Activated naive CD4-positive, alpha-beta T cell treated with anti-CD3 and anti-CD28 coated beads, Interleukin-2, amount 10 ng/mL, durations not matched to agents 7 days and 5 days (primary cell): ENCODE results near the gene OR1J2.

Source experiments
- CTCF ChIA-PET: fragments of 350-600 bp; sonication (Branson Sonifier 250); formaldehyde crosslinking; loops from one replicate; lab custom pipeline; 2021; ENCODE audit warnings: antibody characterized with exemption; lab: Charles Lee
- DNase-seq: peaks from one replicate; pipeline ENCODE4 v3.0.0-alpha.2; 2020
- H3K27ac Mint-ChIP-seq: one replicate; pipeline ENCODE4 v1.8.0; 2021; ENCODE audit warnings: mild to moderate bottlenecking, moderate library complexity, mixed read lengths
- H3K27me3 Mint-ChIP-seq: one replicate; pipeline ENCODE4 v1.8.0; 2021; ENCODE audit warnings: mild to moderate bottlenecking, mixed read lengths
- H3K36me3 Mint-ChIP-seq: one replicate; pipeline ENCODE4 v1.8.0; 2021; ENCODE audit warnings: mixed read lengths
- H3K4me1 Mint-ChIP-seq: one replicate; pipeline ENCODE4 v1.8.0; 2021; ENCODE audit warnings: mixed read lengths
- H3K4me3 Mint-ChIP-seq: one replicate; pipeline ENCODE4 v1.8.0; 2021; ENCODE audit warnings: mild to moderate bottlenecking, moderate library complexity, mixed read lengths
- H3K9me3 Mint-ChIP-seq: one replicate; pipeline ENCODE4 v1.8.0; 2021; ENCODE audit warnings: mixed read lengths

The OR1J2 gene, protein sequence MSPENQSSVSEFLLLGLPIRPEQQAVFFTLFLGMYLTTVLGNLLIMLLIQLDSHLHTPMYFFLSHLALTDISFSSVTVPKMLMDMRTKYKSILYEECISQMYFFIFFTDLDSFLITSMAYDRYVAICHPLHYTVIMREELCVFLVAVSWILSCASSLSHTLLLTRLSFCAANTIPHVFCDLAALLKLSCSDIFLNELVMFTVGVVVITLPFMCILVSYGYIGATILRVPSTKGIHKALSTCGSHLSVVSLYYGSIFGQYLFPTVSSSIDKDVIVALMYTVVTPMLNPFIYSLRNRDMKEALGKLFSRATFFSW

DNA sequence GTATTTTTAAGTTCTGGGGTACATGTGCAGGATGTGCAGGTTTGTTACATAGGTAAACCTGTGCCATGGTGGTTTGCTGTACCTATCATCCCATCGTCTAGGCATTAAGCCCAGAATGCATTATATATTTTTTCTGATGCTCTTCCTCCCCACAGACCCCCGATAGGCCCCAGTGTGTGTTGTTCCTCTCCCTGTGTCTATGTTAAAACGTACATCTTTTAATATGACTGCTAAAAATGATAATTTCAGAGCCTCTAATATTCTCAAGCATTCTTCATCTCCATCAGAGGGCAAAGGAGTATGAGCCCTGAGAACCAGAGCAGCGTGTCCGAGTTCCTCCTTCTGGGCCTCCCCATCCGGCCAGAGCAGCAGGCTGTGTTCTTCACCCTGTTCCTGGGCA, at the start of gene OR1J2:
TSS of gene OR1J2 (plus strand) at position 301 of the 400 bp plus-strand sequence. CDS start at position 301, 0 bp downstream.
- no peak within 1 kb of the TSS for H3K4me3 Mint-ChIP-seq
- DNase-seq, result no peak
- H3K27ac Mint-ChIP-seq, result no peak within 1 kb of the TSS
- peaks cover 11% of the 10 kb centered on the region for H3K27me3 Mint-ChIP-seq
- no peaks in the 10 kb centered on the region for H3K4me1 Mint-ChIP-seq
- H3K9me3 Mint-ChIP-seq, result no peaks in the 10 kb centered on the region
- CTCF ChIA-PET, result no interaction called here
- no peaks in the 10 kb centered on the region for H3K36me3 Mint-ChIP-seq

DNA sequence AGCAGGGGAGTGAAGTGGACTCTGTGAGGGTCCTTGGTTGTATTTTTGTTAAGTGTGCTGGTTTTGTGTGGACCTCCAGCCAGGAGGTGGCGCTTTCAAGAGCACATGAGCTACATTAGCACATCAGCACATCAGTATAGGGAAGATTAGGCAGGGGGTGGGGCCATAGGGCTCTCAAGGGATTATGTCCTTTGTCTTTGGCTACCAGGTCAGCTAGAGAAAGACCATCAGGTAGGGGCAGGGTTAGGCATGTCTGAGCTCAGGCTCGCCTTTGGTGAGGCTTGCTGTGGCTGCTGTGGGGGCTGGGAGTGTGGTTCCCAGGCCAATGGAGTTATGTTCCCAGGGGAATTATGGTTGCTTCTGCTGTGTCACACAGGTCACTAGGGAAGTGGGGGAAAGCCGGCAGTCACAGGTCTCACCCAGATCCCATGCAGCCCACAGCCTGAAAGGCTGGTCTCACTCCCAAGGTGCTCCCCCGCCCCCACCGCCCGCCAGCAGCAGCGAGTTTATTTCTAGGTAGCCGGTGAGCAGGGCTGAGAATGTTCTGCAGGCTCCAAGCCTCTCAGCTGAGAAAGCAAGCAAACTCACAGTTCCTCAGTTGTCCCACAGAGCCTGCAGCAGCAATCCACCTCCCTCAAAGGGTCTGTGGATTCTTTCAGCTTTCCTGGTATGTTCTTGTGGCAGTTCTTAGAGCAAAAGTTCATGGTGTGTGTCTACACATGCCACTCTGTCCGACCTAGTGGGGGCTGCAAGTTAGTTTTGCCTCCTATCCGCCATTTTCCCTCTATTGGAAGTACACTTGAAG, 46.6 kb upstream of the OR1J2 start:
- peak; percentile 41 for DNase-seq
- peaks cover 48% of the 10 kb centered on the region for H3K27me3 Mint-ChIP-seq
- H3K4me1 Mint-ChIP-seq, result peaks cover 19% of the 10 kb centered on the region
- H3K36me3 Mint-ChIP-seq, result no peaks in the 10 kb centered on the region
- H3K4me3 Mint-ChIP-seq, result peak overlapping the region; percentile 78
- CTCF ChIA-PET, result interaction anchor here (0.6 to 5.1 kb wide), 13 partner anchors 8 to 449 kb away, joined by 3 to 51 read pairs (median 4); partner anchors contain the start of gene ZBTB6
- peaks cover 2% of the 10 kb centered on the region for H3K9me3 Mint-ChIP-seq
- peak overlapping the region; percentile 90 for H3K27ac Mint-ChIP-seq

DNA sequence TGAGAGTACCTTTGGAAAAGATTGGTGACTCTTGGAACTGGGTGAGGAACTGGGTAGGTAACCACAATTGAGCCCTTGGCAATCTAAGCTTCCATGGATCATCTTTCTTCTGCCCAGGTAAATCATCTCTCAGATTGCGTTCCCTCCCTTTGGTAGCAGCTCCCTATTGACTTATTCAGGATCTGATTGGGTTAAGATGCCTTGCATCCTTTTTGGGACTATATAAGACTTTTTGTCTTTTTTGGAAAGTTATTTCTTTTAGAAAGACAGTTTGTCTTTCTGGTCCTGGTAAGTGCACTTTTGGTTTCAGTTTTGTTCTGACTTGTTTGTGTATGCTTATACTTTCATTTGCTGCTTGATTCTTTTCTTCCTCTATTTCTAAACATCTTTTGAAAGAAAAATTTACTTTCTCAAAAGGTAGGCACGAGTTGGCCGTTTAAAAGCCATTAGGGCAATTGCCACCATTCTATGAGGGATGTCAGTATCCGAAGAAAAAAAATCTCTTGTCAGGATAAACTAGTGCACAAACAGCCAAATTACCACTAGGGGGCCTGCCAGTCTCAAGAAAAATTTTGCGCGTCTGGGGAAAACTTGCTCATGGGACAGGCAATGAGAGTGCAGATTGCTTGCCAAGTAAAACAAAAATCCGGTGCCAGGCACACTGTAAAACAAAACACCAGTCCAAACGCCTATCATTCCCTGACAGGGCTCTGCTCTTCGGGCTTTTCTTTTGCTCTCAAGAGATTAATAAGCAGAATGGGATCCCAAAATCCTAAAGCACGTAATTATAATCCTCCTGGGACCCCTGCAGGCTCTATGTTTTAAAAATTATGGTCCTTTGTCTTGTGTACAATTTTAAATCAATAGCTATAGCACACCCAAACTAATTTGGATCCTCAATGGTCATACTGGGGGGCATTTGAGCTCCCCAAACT, 45.7 kb upstream of the OR1J2 start:
- Mint-ChIP-seq H3K36me3 (no peaks in the 10 kb centered on the region), H3K27ac (peak overlapping the region; percentile 90), H3K27me3 (peaks cover 51% of the 10 kb centered on the region), H3K4me1 (peaks cover 19% of the 10 kb centered on the region), H3K4me3 (peak overlapping the region; percentile 78), H3K9me3 (peaks cover 2% of the 10 kb centered on the region)
- CTCF ChIA-PET, result interaction anchor here (0.8 to 5.1 kb wide), 12 partner anchors 9 to 885 kb away, joined by 3 to 51 read pairs (median 7); partner anchors contain the start of gene ZBTB6
- DNase-seq, result peak; percentile 75

DNA sequence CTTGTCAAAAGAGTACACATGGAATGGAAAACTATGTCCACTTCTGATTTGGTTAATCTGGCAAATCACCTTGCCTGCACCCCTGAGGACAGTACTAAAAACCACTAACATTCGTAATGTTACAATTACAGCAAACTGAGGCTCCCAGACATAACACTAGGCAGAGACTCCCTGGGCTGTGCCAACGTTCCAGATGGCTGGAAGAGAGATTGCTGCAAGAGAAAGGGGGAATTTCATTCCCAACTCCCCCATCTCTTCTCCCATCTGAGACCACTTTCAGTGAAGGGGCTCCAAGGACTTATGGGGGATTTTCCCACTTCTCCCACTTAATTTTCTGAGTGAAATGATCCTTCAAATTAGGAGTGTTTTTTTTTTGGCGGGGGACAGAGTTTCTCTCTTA, 44.1 kb upstream of the OR1J2 start:
- Mint-ChIP-seq H3K27ac (no peak overlapping the region), H3K4me3 (no peak overlapping the region)

DNA sequence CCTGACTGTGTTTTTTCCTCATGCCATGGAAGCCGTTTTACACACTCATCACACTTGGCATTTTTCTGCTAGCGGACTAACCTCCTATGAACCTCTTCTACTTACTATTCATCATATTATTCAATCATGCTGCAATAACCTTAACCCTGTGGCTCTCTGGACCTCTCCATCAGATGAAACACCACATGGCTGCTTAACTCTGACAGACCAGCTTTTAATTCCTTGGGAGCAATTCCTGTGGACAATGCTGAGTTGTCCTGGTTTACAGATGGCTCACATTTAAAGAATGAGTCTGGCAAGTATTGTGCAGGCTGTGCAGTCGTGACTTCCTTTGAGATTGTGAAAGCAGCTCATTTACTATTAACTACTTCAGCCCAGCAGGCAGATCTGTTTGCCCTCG, 41.9 kb upstream of the OR1J2 start:
- no peak for DNase-seq
- Mint-ChIP-seq H3K9me3 (peaks cover under 1% of the 10 kb centered on the region), H3K4me3 (no peak overlapping the region), H3K4me1 (peaks cover 17% of the 10 kb centered on the region), H3K27me3 (peaks cover 27% of the 10 kb centered on the region), H3K27ac (no peak overlapping the region), H3K36me3 (no peaks in the 10 kb centered on the region)
- CTCF ChIA-PET, result interaction anchor here (1.1 kb wide), 1 partner anchor 340 kb away, joined by 3 read pairs; no protein-coding TSS in a partner anchor

More for the DNA sequence above, 44.1 kb upstream of the OR1J2 start:
- CTCF ChIA-PET, result interaction anchor here (0.6 to 5.1 kb wide), 4 partner anchors 10 to 615 kb away, joined by 3 to 51 read pairs (median 4); no protein-coding TSS in a partner anchor
- H3K9me3 Mint-ChIP-seq, result peaks cover 2% of the 10 kb centered on the region
- H3K4me1 Mint-ChIP-seq, result peaks cover 19% of the 10 kb centered on the region
- no peaks in the 10 kb centered on the region for H3K36me3 Mint-ChIP-seq
- no peak for DNase-seq
- H3K27me3 Mint-ChIP-seq, result peaks cover 50% of the 10 kb centered on the region

DNA sequence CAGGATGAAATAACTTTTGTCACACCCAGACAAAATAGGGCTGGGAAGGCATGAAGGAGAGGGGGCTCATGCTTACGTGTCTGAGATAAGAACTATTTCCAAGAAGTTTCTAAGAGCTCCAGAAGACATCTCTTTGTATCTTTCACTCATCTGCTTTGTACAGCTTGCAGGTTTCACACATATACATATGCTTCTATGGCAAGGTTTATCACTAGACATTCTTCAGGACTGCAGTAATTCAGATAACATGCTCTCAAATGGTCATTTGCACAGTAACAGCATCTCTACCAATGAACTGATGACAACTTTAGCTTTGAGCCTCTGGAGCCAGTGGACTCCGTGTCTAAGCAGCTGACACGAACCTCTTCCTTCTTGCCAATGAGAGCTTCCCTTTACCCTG, 36.0 kb upstream of the OR1J2 start:
- no peaks in the 10 kb centered on the region for H3K36me3 Mint-ChIP-seq
- H3K9me3 Mint-ChIP-seq, result no peaks in the 10 kb centered on the region
- no peak overlapping the region for H3K4me3 Mint-ChIP-seq
- H3K4me1 Mint-ChIP-seq, result no peaks in the 10 kb centered on the region
- peaks cover 11% of the 10 kb centered on the region for H3K27me3 Mint-ChIP-seq
- CTCF ChIA-PET, result interaction anchor here (0.7 to 1.4 kb wide), 4 partner anchors 10 to 1671 kb away, joined by 3 read pairs; no protein-coding TSS in a partner anchor
- H3K27ac Mint-ChIP-seq, result no peak overlapping the region
- DNase-seq, result no peak

DNA sequence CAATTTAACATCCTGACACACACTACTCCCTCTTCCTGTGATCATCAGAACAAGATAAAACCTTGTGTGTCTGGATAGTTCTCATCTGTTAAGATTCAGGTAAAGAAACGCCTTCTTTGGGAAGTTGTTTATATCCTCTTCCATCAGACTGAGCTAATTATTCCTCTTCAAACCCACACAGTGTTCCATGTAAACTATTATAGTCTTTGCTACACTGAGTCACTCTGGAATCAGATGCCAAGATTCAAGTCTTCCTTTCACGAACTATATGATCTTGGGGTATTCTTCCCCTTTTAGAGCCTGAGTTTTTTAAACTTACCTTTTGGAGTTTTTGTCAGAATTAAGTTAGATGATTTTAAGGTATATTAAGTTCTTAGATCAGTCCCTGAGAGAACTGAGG, 34.9 kb upstream of the OR1J2 start:
- H3K27me3 Mint-ChIP-seq, result peaks cover 4% of the 10 kb centered on the region
- H3K36me3 Mint-ChIP-seq, result no peaks in the 10 kb centered on the region
- no peak overlapping the region for H3K27ac Mint-ChIP-seq
- no peak overlapping the region for H3K4me3 Mint-ChIP-seq
- H3K9me3 Mint-ChIP-seq, result no peaks in the 10 kb centered on the region
- no peak for DNase-seq
- H3K4me1 Mint-ChIP-seq, result no peaks in the 10 kb centered on the region
- CTCF ChIA-PET, result interaction anchor here (0.6 kb wide), 1 partner anchor 23 kb away, joined by 3 read pairs; no protein-coding TSS in a partner anchor

DNA sequence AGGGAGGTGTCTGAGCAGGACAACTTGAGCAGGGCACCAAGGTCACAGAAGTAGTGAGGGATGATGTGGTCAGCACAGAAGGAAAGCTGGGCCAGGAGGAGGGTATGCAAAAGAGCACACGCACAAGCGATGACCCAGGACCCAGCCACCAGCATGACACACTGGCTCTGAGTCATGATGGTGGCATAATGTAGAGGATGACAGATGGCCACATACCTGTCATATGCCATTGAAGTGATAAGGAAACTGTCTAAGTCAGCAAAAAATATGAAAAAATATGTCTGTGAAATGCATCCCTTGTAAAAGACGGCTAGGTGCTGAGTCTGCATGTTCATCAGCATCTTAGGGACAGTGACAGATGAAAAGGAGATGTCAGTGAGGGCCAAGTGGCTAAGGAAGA, 33.3 kb upstream of the OR1J2 start:
- no peak for DNase-seq
- Mint-ChIP-seq H3K27ac (no peak overlapping the region), H3K4me1 (no peaks in the 10 kb centered on the region), H3K4me3 (no peak overlapping the region), H3K27me3 (peaks cover 4% of the 10 kb centered on the region), H3K36me3 (no peaks in the 10 kb centered on the region), H3K9me3 (no peaks in the 10 kb centered on the region)
- CTCF ChIA-PET, result no interaction called here

DNA sequence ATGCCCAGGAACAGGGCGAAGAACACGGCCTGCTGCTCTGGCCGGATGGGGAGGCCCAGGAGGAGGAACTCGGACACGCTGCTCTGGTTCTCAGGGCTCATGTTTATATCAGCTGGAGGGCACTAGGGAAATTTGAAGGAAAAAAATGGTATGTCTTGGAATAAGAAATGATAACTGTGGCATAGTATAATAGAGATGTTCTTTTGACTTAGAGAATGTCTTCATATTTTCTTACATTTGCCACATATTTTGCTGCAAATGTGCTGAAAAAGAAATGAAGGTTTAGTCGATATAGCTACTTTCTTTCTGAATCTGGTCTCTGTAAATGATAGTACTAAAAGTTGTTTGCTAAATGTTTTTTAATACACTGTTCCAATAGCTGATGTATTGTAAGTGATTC, 32.8 kb upstream of the OR1J2 start, which contains the start of gene OR1J1:
TSS of gene OR1J1 (minus strand) at position 101 of the 400 bp plus-strand sequence. CDS start at position 101, 0 bp downstream.
- Mint-ChIP-seq H3K9me3 (no peaks in the 10 kb centered on the region), H3K36me3 (no peaks in the 10 kb centered on the region), H3K27me3 (peaks cover 4% of the 10 kb centered on the region), H3K4me3 (no peak within 1 kb of the TSS), H3K4me1 (no peaks in the 10 kb centered on the region), H3K27ac (no peak within 1 kb of the TSS)
- CTCF ChIA-PET, result no interaction called here
- DNase-seq, result no peak

DNA sequence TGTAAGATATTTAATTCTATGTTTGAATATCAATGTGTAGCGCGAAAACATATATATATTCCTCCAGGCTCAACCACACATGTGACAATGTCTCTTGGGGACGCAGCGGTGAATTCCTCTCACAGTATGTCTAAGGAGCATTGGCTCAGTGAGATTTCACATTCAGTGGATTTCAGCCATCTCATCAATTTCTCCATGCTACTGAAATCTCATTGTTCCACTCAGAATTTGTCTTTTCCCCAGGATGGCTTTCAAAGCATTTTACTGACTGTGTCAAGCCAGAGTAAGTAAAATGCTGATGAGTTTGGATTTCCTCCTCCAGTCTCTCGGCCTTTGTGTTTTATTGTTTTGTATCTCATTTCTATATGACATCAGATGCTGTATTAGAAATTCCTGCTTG, 31.5 kb upstream of the OR1J2 start:
- Mint-ChIP-seq H3K36me3 (no peaks in the 10 kb centered on the region), H3K4me3 (no peak overlapping the region), H3K9me3 (no peaks in the 10 kb centered on the region), H3K27ac (no peak overlapping the region), H3K4me1 (no peaks in the 10 kb centered on the region), H3K27me3 (peaks cover 4% of the 10 kb centered on the region)
- CTCF ChIA-PET, result no interaction called here
- DNase-seq, result no peak

DNA sequence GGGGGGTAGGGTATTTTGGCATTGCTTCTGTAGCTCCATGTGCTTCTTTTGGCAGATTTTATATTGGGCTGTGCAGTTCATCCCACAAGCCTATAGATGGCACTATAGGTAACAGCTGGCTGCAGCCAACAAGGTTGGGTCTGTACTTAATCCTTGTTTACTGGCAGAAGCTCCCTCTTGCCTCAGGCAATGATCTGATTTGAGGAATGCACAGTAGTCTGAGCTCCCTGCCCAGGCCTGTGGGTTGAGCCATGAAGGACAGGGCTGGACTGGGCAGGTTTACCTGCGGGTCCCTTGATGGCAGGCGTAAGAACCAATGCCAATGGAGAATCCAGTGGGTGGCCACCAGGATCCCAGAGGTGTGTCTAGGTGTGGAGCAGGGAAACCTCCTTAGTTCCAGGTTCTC, 11.7 kb upstream of the OR1J2 start:
- no peaks in the 10 kb centered on the region for H3K4me1 Mint-ChIP-seq
- DNase-seq, result peak; percentile 36
- peaks cover 29% of the 10 kb centered on the region for H3K27me3 Mint-ChIP-seq
- H3K36me3 Mint-ChIP-seq, result no peaks in the 10 kb centered on the region
- no peaks in the 10 kb centered on the region for H3K9me3 Mint-ChIP-seq
- no peak overlapping the region for H3K4me3 Mint-ChIP-seq
- H3K27ac Mint-ChIP-seq, result no peak overlapping the region
- CTCF ChIA-PET, result interaction anchor here (0.6 to 2.6 kb wide), 18 partner anchors 8 to 851 kb away, joined by 3 to 14 read pairs (median 4); no protein-coding TSS in a partner anchor

DNA sequence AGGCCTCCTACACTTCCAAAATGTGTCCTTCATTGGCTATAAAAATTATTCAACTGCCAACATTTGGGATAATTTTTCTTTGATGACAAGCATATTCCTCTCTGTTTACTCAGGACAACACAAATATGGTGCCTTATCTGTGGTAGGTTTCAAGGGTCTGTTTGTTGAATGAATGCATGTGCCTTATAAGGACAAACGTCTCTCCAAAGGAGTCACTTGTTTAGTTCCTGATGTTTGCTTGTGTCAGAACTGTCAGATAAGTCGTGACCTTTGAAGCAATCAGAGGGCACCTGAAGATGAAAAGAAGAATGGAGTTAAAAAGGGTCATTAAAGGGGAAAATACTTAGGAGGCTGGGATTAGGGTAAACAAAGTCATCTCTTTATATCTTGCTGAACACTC, 3.6 kb upstream of the OR1J2 start:
- Mint-ChIP-seq H3K9me3 (no peaks in the 10 kb centered on the region), H3K27me3 (peaks cover 11% of the 10 kb centered on the region), H3K36me3 (no peaks in the 10 kb centered on the region), H3K27ac (no peak overlapping the region), H3K4me1 (no peaks in the 10 kb centered on the region), H3K4me3 (no peak overlapping the region)
- DNase-seq, result no peak
- CTCF ChIA-PET, result no interaction called here

DNA sequence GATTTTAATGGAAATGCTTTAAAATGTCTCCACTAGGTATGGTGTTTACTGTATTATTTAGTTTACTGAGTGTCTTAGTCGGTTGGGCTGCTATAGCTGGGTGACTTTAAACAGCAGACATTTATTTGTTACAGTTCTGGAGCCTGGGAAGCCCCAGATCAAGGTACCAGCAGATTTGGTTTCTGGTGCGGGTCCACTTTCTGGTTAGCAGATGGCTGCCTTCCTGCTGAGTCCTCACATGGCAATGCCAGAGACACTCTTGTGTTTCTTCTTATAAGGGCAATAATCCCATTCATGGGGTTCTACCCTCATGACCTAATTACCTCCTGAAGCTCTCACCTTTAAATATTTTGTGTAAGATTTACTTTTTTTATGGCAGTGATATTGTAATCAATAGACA, 7.6 kb downstream of the OR1J2 start:
- CTCF ChIA-PET, result no interaction called here
- H3K27ac Mint-ChIP-seq, result no peak overlapping the region
- no peaks in the 10 kb centered on the region for H3K4me1 Mint-ChIP-seq
- no peaks in the 10 kb centered on the region for H3K27me3 Mint-ChIP-seq
- DNase-seq, result no peak
- H3K36me3 Mint-ChIP-seq, result no peaks in the 10 kb centered on the region
- H3K9me3 Mint-ChIP-seq, result no peaks in the 10 kb centered on the region
- H3K4me3 Mint-ChIP-seq, result no peak overlapping the region
